ENCODE data around the gene YIF1B. TPM values are rescaled to one million over a fixed set of nuclear protein-coding genes. Genes with fewer than 3 reads are reported as not detected.

YIF1B gene
- total and polyA plus RNA-seq, 4 donors = 34.1 to 74.1 (median 42.9) TPM

DNA sequence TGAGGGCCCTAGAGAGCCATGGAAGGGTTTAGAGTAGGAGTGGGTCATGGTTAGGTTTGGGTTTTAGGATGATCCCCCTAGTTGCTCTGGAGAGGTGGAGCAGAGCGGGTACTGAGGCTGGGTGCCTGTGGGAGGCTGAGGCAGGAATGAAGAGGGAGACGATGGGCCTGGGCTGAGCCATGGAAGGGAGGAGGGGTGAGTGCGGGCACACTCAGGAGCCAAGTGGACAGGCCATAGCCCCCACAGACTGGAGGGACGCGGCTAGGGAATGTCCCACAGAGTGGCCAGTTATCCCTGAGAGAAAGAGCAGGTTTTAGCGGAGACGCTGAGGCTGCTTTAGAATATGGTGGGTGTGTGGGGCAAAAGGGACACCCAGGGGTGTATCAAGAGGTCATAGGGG lies 13.9 kb upstream of the YIF1B start:
- TF ChIP-seq, protein P1, sequence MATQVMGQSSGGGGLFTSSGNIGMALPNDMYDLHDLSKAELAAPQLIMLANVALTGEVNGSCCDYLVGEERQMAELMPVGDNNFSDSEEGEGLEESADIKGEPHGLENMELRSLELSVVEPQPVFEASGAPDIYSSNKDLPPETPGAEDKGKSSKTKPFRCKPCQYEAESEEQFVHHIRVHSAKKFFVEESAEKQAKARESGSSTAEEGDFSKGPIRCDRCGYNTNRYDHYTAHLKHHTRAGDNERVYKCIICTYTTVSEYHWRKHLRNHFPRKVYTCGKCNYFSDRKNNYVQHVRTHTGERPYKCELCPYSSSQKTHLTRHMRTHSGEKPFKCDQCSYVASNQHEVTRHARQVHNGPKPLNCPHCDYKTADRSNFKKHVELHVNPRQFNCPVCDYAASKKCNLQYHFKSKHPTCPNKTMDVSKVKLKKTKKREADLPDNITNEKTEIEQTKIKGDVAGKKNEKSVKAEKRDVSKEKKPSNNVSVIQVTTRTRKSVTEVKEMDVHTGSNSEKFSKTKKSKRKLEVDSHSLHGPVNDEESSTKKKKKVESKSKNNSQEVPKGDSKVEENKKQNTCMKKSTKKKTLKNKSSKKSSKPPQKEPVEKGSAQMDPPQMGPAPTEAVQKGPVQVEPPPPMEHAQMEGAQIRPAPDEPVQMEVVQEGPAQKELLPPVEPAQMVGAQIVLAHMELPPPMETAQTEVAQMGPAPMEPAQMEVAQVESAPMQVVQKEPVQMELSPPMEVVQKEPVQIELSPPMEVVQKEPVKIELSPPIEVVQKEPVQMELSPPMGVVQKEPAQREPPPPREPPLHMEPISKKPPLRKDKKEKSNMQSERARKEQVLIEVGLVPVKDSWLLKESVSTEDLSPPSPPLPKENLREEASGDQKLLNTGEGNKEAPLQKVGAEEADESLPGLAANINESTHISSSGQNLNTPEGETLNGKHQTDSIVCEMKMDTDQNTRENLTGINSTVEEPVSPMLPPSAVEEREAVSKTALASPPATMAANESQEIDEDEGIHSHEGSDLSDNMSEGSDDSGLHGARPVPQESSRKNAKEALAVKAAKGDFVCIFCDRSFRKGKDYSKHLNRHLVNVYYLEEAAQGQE (IDR thresholded peaks at IDR 0.05) = no peak
- no peak for TF ChIP-seq SP1 (IDR thresholded peaks at IDR 0.05)
- no peak for TF ChIP-seq JUND (IDR thresholded peaks at IDR 0.05)
- TF ChIP-seq, protein P2, sequence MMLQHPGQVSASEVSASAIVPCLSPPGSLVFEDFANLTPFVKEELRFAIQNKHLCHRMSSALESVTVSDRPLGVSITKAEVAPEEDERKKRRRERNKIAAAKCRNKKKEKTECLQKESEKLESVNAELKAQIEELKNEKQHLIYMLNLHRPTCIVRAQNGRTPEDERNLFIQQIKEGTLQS (IDR thresholded peaks at IDR 0.05) = no peak
- TF ChIP-seq RXRA (IDR thresholded peaks at IDR 0.05) = no peak
- no peak for TF ChIP-seq RAD21 (IDR thresholded peaks at IDR 0.05)
- TF ChIP-seq, protein P3, sequence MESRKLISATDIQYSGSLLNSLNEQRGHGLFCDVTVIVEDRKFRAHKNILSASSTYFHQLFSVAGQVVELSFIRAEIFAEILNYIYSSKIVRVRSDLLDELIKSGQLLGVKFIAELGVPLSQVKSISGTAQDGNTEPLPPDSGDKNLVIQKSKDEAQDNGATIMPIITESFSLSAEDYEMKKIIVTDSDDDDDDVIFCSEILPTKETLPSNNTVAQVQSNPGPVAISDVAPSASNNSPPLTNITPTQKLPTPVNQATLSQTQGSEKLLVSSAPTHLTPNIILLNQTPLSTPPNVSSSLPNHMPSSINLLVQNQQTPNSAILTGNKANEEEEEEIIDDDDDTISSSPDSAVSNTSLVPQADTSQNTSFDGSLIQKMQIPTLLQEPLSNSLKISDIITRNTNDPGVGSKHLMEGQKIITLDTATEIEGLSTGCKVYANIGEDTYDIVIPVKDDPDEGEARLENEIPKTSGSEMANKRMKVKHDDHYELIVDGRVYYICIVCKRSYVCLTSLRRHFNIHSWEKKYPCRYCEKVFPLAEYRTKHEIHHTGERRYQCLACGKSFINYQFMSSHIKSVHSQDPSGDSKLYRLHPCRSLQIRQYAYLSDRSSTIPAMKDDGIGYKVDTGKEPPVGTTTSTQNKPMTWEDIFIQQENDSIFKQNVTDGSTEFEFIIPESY (IDR thresholded peaks at IDR 0.05) = no peak
- TF ChIP-seq TAF1 (conservative IDR thresholded peaks at IDR 0.05) = no peak
- no peak for TF ChIP-seq GABPA (IDR thresholded peaks at IDR 0.05 in 1 of 2, conservative IDR thresholded peaks at IDR 0.05 in 1 of 2)
- TF ChIP-seq YY1 (IDR thresholded peaks at IDR 0.05) = no peak
- TF ChIP-seq EGR1 (IDR thresholded peaks at IDR 0.05; ENCODE audit: low read depth in 2 of 2) = no peak
- TF ChIP-seq, protein P4, sequence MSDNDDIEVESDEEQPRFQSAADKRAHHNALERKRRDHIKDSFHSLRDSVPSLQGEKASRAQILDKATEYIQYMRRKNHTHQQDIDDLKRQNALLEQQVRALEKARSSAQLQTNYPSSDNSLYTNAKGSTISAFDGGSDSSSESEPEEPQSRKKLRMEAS (IDR thresholded peaks at IDR 0.05) = no peak
- no peak for TF ChIP-seq FOXA1 (IDR thresholded peaks at IDR 0.05)
- TF ChIP-seq FOXA2 (IDR thresholded peaks at IDR 0.05) = no peak
- TF ChIP-seq NR2F2 (IDR thresholded peaks at IDR 0.05) = no peak
- TF ChIP-seq, protein P5, sequence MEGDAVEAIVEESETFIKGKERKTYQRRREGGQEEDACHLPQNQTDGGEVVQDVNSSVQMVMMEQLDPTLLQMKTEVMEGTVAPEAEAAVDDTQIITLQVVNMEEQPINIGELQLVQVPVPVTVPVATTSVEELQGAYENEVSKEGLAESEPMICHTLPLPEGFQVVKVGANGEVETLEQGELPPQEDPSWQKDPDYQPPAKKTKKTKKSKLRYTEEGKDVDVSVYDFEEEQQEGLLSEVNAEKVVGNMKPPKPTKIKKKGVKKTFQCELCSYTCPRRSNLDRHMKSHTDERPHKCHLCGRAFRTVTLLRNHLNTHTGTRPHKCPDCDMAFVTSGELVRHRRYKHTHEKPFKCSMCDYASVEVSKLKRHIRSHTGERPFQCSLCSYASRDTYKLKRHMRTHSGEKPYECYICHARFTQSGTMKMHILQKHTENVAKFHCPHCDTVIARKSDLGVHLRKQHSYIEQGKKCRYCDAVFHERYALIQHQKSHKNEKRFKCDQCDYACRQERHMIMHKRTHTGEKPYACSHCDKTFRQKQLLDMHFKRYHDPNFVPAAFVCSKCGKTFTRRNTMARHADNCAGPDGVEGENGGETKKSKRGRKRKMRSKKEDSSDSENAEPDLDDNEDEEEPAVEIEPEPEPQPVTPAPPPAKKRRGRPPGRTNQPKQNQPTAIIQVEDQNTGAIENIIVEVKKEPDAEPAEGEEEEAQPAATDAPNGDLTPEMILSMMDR (IDR thresholded peaks at IDR 0.05; ENCODE audit: low read depth, low read length, missing input control) = no peak
- no peak for TF ChIP-seq HNF4A (conservative IDR thresholded peaks at IDR 0.05)
- TF ChIP-seq HNF4G (IDR thresholded peaks at IDR 0.05) = no peak
- Histone ChIP-seq H3K4me3 (ENCODE audit: low read depth in 1 of 3, low read length in 3 of 3) (no peak overlapping the region), H3K9me3 (ENCODE audit: control insufficient read depth in 4 of 4, low read length in 3 of 4) (no peaks in the 10 kb centered on the region), H3K9ac (ENCODE audit: low read depth in 1 of 2, low read length in 2 of 2) (no peak overlapping the region), H3K36me3 (ENCODE audit: control insufficient read depth in 4 of 4, insufficient read depth in 3 of 4, low read depth in 1 of 4, low read length in 3 of 4) (peaks cover 0 to 10% (median under 1%) of the 10 kb centered on the region in 4 donors), H3K4me1 (ENCODE audit: control insufficient read depth in 4 of 4, insufficient read depth in 4 of 4, low read length in 3 of 4) (no peaks in the 10 kb centered on the region), H3K27ac (ENCODE audit: low read depth in 1 of 2, low read length in 2 of 2) (no peak overlapping the region), H3K27me3 (ENCODE audit: control insufficient read depth in 4 of 4, insufficient read depth in 4 of 4, low read length in 3 of 4) (no peaks in the 10 kb centered on the region)
- DNase-seq (ENCODE audit: low spot score) = no peak
- 95% methylated on average over 7 of the region's 7 CpGs for WGBS
